Measurements from ENCODE around the gene ZKSCAN7.
"Not testable (repeated sequence)": the region's sequence is repeated elsewhere in the genome, so short reads cannot be mapped to it uniquely, and the experiment has no call there.

GRCh38 chr3:44579749-44580148, 24.8 kb downstream of the ZKSCAN7 start:
- TF ChIP-seq CTCF (IDR thresholded peaks at IDR 0.05; ENCODE audit: insufficient read depth, low read length, poor library complexity, severe bottlenecking); EZH2phosphoT487 (conservative IDR thresholded peaks at IDR 0.05; ENCODE audit: low read length): not testable (repeated sequence)
